Lower leg skin (tissue), 4 donors: ENCODE measurements around the gene MTHFSD. TPM values are rescaled to one million over a fixed set of nuclear protein-coding genes. Genes with fewer than 3 reads are reported as not detected.

Experiments
- DNase-seq, 2 donors: peaks; one replicate each; pipeline ENCODE4 v3.0.0-alpha.2; 2019; ENCODE audit warnings: low spot score in 2 of 2
- H3K4me3 ChIP-seq: fragments of 200-600 bp; sonication (generic); 2 replicates; pipeline ENCODE4 v1.5.1; 2017; ENCODE audit warnings: mild to moderate bottlenecking, low read depth; ENCODE audit not compliant: poor library complexity, severe bottlenecking
- CTCF ChIP-seq, 3 donors: fragments of 450-650 bp; IDR thresholded peaks; one replicate each; pipeline ENCODE4 v1.5.1; 2016; ENCODE audit warnings: antibody characterized with exemption in 3 of 3, mild to moderate bottlenecking in 3 of 3, moderate library complexity in 2 of 3
- POLR2A ChIP-seq, 2 donors: fragments of 450-650 bp; IDR thresholded peaks; one replicate each; pipeline ENCODE4 v1.6.1; 2016 to 2017; ENCODE audit warnings: antibody characterized with exemption in 2 of 2, mild to moderate bottlenecking in 1 of 2, moderate library complexity in 1 of 2
- WGBS, 2 donors: methylation state at CpG; one replicate each; pipeline ENCODE4 v1.1.5; 2018; 5-methylcytosine and 5-hydroxymethylcytosine counted together
- intact Hi-C: fragments of 100-400 bp; cut with DNase I; formaldehyde crosslinking; loops from one replicate; pipeline ENCODE4 v1.15.0; 2023; ENCODE audit warnings: low total_unique reads
- total RNA-seq, 4 donors: library from RNA; depleted of rRNA; stranded (reverse); fragments of >200 nt; gene quantifications; one replicate each; pipeline ENCODE4 v1.1.0, GENCODE V29; 2016

MTHFSD gene
- total RNA-seq, 4 donors from 2014 or later = 14.5 to 34.8 (median 25.5) TPM

- intact Hi-C loops = no loop called here
- no peak for DNase-seq
- TF ChIP-seq POLR2A (IDR thresholded peaks at IDR 0.05) = no peak
- TF ChIP-seq CTCF (IDR thresholded peaks at IDR 0.05) = no peak
- WGBS, 2 donors = 45 to 50% methylated on average over 17 of the region's 17 CpGs
- H3K4me3 ChIP-seq = no peak overlapping the region
Measured at GRCh38 chr16:86575095-86575685, 20.2 kb upstream of the MTHFSD start.

DNA sequence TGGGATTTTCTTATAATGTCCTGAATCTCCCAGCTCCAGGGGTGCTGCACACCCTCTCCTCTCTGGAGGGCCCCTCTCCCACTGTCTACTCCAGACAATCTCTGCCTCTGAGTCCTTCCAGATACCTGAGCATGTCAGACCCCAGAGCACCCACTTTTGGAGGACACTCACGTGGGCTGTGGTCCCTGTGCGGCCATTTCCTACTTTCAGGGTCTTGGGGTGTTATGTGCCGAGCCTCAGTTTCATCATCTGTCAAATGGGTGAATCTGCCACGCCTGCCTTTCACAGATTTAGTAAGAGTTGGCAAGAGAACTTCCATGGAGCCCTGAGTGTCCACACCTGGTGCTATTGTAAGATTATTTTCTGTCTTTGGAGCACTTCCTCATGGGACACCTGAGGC, 19.6 kb upstream of the MTHFSD start:
- intact Hi-C loops = no loop called here
- no peak overlapping the region for H3K4me3 ChIP-seq
- DNase-seq = no peak
- no peak for TF ChIP-seq CTCF (IDR thresholded peaks at IDR 0.05)
- no peak for TF ChIP-seq POLR2A (IDR thresholded peaks at IDR 0.05)
- 70 to 73% methylated on average over 4 of the region's 4 CpGs for WGBS, 2 donors

DNA sequence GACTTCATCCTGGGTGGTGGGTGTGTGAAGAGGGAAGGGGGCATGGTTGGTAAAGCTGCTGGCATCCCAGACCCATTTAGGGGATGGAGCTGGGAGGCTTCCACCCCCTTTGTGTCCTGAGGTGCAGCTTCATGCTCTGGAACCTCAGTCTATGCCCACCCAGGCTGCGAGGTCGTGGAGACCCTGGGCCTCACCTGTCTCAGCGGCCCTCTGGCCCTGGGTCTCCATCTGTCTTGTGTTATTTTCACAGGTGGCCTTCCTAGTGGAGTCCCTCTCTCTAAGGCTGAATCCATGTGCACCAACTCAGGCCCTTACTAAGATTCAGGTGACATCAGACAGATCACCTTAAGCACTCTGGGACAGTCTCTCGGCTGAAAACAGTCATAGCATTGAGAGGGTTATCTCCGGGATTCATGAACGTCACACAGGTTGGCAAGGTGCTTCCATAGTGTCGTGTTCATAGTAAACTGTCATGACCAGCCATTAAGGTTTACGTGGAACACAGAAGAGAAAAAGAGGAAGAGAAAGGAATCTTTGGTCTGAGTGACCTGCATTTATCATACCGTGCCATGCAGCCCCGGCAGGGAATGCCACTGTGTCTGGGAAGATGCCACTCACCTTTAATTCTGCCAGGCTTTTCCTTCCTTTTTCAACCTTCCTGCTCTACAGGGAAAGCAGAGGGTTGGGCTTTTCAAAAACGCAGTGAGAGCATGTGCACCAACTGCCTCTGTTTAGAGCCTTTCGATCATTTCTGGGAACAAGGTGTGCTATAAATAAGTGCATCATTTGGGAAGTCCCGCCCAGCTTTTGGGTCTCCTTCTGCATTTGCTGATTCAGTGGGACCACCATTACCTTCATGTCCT, 18.8 kb upstream of the MTHFSD start:
- no peak for DNase-seq
- TF ChIP-seq POLR2A (IDR thresholded peaks at IDR 0.05) (no peak), CTCF (IDR thresholded peaks at IDR 0.05) (no peak)
- 51 to 59% methylated on average over 13 of the region's 13 CpGs for WGBS, 2 donors
- H3K4me3 ChIP-seq = no peak overlapping the region
- intact Hi-C loops = no loop called here

DNA sequence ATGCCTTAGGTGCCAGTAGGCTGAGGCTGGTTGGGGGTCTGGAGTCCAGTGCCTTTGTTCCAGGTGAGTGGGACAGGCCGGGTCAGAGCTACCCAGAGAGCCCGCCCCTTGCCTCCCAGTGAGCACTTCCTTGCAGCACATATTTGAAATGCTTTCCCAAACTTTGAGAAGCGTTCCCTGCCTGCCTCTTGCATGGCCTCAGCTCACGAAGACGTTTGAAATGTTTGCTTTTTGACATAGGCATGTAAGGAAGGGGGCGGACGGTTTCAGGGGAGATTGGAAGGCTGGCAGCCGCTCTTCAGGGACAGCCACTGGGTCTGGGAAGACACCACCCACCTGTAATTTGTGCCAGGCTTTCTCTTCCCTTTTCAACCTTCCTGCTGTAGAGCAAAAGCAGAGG, 18.2 kb upstream of the MTHFSD start:
- intact Hi-C loops = no loop called here
- WGBS, 2 donors = 57 to 61% methylated on average over 8 of the region's 8 CpGs
- TF ChIP-seq CTCF (IDR thresholded peaks at IDR 0.05) = no peak
- no peak for TF ChIP-seq POLR2A (IDR thresholded peaks at IDR 0.05)
- no peak for DNase-seq
- no peak overlapping the region for H3K4me3 ChIP-seq

- no peak for TF ChIP-seq POLR2A (IDR thresholded peaks at IDR 0.05)
- no peak for TF ChIP-seq CTCF (IDR thresholded peaks at IDR 0.05)
- intact Hi-C loops = no loop called here
- DNase-seq = no peak
- 53 to 62% methylated on average over 8 of the region's 8 CpGs for WGBS, 2 donors
- no peak overlapping the region for H3K4me3 ChIP-seq
Measured at GRCh38 chr16:86572606-86573005, 17.6 kb upstream of the MTHFSD start.
